ENCODE data around the gene CYP4V2. TPM values are rescaled to one million over a fixed set of nuclear protein-coding genes. Genes with fewer than 3 reads are reported as not detected.

CYP4V2 gene
- polyA plus RNA-seq, 1 of the 3 experiments (the other 2 are of a cell fraction) = 7.8 TPM

DNA sequence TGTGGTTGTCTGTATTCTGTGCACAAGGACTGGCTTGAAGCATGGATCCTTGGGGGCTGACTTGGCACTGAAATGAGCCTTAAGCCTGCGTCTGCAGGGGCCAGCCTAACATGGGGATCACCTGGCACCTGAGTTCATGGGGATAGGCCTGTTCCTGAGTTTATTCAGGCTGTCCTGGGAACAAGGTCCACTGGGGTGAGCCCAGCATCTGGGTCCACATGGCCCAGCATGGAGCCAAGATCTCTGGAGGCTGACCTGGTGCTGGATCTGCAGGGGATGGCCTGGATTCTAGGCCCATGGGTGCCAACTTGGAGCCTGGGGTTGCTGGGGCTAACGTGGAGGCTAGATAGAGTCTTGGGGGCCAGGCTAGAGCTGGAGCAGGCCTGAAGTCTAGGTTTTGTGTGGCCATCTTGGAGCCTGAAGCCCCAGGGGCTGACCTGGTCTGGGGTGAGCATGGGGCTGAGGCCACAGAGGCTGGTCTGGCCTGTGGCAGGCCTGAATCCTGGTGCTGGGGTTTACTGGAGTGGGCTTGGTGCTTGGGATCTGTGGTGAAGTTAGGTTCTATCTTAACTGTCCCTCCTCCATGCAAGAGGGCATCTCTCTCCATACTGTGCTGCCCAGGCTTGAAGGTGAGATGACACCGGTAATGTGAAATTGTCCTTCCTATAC, 35.3 kb downstream of the CYP4V2 start (continued):
- TF ChIP-seq RFX5 (IDR thresholded peaks at IDR 0.05; ENCODE audit: low read length) (no peak), NFIC (IDR thresholded peaks at IDR 0.05; ENCODE audit: borderline replicate concordance) (no peak), YY1 (IDR thresholded peaks at IDR 0.05; ENCODE audit: low read depth) (no peak), TAF1 (IDR thresholded peaks at IDR 0.05; ENCODE audit: borderline replicate concordance, low read depth, low read length) (no peak)

DNA sequence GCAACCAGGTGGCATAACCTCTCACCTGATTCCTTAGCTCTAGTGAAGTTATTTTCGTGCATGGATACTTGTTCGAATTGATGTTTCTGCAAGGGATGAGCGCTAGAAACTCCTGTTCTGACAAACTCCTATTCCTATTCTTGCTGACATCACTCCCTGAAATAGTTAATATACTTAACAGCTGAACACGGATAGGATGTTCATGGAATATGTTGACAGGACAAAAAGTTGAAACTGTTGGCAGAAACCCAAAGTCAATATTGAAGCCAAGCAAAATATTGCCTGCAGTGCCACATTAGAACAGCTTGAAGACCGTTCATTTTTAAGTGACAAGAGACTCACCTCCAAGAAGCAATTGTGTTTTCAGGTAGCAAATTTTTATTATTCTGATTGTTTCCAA, 35.9 kb downstream of the CYP4V2 start, which contains the start of gene KLKB1:
Gene KLKB1 (plus strand): TSS at position 287 of the 400 bp plus-strand sequence. CDS start 689 bp downstream, outside the sequence.
- CTCF ChIA-PET = no interaction called here
- H4K20me1 ChIP-seq (ENCODE audit: insufficient read depth) = no peaks in the 10 kb centered on the region
- 23% methylated on average over 5 of the region's 5 CpGs for WGBS (ENCODE audit: low lambda C conversion rate)

More for the DNA sequence above, 35.9 kb downstream of the CYP4V2 start, which contains the start of gene KLKB1:
- no peaks in the 10 kb centered on the region for H3K79me2 ChIP-seq (ENCODE audit: insufficient read depth)
- no peaks in the 10 kb centered on the region for H3K9me3 ChIP-seq
- no peaks in the 10 kb centered on the region for H3F3A ChIP-seq (replicated peaks; ENCODE audit: insufficient read depth)
- no peak within 1 kb of the TSS for H3K9ac ChIP-seq
- no peaks in the 10 kb centered on the region for H3K4me1 ChIP-seq (ENCODE audit: control insufficient read depth in 1 of 2, insufficient read depth in 2 of 2, low read depth in 1 of 2, low read length in 1 of 2)
- no peak for DNase-seq
- no peaks in the 10 kb centered on the region for H3K27me3 ChIP-seq (ENCODE audit: insufficient read depth)
- no peak within 1 kb of the TSS for H3K4me3 ChIP-seq (ENCODE audit: low read depth in 2 of 2, low read length in 1 of 2)
- no peak within 1 kb of the TSS for H3K27ac ChIP-seq (ENCODE audit: low read depth in 2 of 2, low read length in 1 of 2)
- POLR2A ChIA-PET = no interaction called here
- no peaks in the 10 kb centered on the region for H3K9me2 ChIP-seq
- TF ChIP-seq, protein P1, sequence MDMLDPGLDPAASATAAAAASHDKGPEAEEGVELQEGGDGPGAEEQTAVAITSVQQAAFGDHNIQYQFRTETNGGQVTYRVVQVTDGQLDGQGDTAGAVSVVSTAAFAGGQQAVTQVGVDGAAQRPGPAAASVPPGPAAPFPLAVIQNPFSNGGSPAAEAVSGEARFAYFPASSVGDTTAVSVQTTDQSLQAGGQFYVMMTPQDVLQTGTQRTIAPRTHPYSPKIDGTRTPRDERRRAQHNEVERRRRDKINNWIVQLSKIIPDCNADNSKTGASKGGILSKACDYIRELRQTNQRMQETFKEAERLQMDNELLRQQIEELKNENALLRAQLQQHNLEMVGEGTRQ (IDR thresholded peaks at IDR 0.05; ENCODE audit: borderline replicate concordance, low read depth, low read length) = no peak
- TF ChIP-seq SMC3 (IDR thresholded peaks at IDR 0.05; ENCODE audit: low read depth, low read length) (no peak), FOSL2 (IDR thresholded peaks at IDR 0.05; ENCODE audit: borderline replicate concordance, low read depth) (no peak), NRF1 (IDR thresholded peaks at IDR 0.05; ENCODE audit: low read depth, low read length) (no peak), TCF12 (IDR thresholded peaks at IDR 0.05) (no peak), GATA2 (CRISPR knock-in tag; IDR thresholded peaks at IDR 0.05) (no peak), TAF1 (IDR thresholded peaks at IDR 0.05; ENCODE audit: borderline replicate concordance, low read depth, low read length) (no peak), FOXM1 (IDR thresholded peaks at IDR 0.05; ENCODE audit: low read depth) (no peak), EP300 (IDR thresholded peaks at IDR 0.05; ENCODE audit: borderline replicate concordance in 1 of 2, low read depth in 1 of 2, low read length in 1 of 2) (no peak), NFIC (IDR thresholded peaks at IDR 0.05; ENCODE audit: borderline replicate concordance) (no peak), JUND (IDR thresholded peaks at IDR 0.05) (no peak), MEF2A (IDR thresholded peaks at IDR 0.05; ENCODE audit: borderline replicate concordance, low read depth) (no peak)
- TF ChIP-seq, protein P2, sequence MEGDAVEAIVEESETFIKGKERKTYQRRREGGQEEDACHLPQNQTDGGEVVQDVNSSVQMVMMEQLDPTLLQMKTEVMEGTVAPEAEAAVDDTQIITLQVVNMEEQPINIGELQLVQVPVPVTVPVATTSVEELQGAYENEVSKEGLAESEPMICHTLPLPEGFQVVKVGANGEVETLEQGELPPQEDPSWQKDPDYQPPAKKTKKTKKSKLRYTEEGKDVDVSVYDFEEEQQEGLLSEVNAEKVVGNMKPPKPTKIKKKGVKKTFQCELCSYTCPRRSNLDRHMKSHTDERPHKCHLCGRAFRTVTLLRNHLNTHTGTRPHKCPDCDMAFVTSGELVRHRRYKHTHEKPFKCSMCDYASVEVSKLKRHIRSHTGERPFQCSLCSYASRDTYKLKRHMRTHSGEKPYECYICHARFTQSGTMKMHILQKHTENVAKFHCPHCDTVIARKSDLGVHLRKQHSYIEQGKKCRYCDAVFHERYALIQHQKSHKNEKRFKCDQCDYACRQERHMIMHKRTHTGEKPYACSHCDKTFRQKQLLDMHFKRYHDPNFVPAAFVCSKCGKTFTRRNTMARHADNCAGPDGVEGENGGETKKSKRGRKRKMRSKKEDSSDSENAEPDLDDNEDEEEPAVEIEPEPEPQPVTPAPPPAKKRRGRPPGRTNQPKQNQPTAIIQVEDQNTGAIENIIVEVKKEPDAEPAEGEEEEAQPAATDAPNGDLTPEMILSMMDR (IDR thresholded peaks at IDR 0.05) = no peak
- TF ChIP-seq, protein P3, sequence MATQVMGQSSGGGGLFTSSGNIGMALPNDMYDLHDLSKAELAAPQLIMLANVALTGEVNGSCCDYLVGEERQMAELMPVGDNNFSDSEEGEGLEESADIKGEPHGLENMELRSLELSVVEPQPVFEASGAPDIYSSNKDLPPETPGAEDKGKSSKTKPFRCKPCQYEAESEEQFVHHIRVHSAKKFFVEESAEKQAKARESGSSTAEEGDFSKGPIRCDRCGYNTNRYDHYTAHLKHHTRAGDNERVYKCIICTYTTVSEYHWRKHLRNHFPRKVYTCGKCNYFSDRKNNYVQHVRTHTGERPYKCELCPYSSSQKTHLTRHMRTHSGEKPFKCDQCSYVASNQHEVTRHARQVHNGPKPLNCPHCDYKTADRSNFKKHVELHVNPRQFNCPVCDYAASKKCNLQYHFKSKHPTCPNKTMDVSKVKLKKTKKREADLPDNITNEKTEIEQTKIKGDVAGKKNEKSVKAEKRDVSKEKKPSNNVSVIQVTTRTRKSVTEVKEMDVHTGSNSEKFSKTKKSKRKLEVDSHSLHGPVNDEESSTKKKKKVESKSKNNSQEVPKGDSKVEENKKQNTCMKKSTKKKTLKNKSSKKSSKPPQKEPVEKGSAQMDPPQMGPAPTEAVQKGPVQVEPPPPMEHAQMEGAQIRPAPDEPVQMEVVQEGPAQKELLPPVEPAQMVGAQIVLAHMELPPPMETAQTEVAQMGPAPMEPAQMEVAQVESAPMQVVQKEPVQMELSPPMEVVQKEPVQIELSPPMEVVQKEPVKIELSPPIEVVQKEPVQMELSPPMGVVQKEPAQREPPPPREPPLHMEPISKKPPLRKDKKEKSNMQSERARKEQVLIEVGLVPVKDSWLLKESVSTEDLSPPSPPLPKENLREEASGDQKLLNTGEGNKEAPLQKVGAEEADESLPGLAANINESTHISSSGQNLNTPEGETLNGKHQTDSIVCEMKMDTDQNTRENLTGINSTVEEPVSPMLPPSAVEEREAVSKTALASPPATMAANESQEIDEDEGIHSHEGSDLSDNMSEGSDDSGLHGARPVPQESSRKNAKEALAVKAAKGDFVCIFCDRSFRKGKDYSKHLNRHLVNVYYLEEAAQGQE (IDR thresholded peaks at IDR 0.05; ENCODE audit: low read depth, low read length) = no peak
- TF ChIP-seq, protein P4, sequence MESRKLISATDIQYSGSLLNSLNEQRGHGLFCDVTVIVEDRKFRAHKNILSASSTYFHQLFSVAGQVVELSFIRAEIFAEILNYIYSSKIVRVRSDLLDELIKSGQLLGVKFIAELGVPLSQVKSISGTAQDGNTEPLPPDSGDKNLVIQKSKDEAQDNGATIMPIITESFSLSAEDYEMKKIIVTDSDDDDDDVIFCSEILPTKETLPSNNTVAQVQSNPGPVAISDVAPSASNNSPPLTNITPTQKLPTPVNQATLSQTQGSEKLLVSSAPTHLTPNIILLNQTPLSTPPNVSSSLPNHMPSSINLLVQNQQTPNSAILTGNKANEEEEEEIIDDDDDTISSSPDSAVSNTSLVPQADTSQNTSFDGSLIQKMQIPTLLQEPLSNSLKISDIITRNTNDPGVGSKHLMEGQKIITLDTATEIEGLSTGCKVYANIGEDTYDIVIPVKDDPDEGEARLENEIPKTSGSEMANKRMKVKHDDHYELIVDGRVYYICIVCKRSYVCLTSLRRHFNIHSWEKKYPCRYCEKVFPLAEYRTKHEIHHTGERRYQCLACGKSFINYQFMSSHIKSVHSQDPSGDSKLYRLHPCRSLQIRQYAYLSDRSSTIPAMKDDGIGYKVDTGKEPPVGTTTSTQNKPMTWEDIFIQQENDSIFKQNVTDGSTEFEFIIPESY (IDR thresholded peaks at IDR 0.05; ENCODE audit: borderline replicate concordance, low read depth) = no peak
- no peak within 1 kb of the TSS for H2AFZ ChIP-seq (ENCODE audit: low read depth)
- no peak within 1 kb of the TSS for H3K4me2 ChIP-seq
- no peaks in the 10 kb centered on the region for H3K36me3 ChIP-seq (replicated peaks in 1 of 2; ENCODE audit: control insufficient read depth in 1 of 2, insufficient read depth in 2 of 2, low read length in 1 of 2)

Data from SK-N-SH (cell line).